Prostate gland (tissue), 2 donors: Measurements from ENCODE around the gene ACTR5. TPM values are rescaled to one million over a fixed set of nuclear protein-coding genes. Genes with fewer than 3 reads are reported as not detected.
"Not testable (repeated sequence)": the region's sequence is repeated elsewhere in the genome, so short reads cannot be mapped to it uniquely, and the experiment has no call there.

ENCODE experiments used
- DNase-seq: peaks from one replicate; pipeline ENCODE4 v3.0.0-alpha.2; 2019; ENCODE audit warnings: low spot score
- H3K27ac ChIP-seq, 2 donors: fragments of 200-600 bp; sonication (generic); 2 replicates each; pipeline ENCODE4 v1.5.1; 2017 to 2019
- H3K27me3 ChIP-seq: fragments of 200-600 bp; sonication (generic); replicated peaks from 2 replicates; pipeline ENCODE4 v1.5.1; 2019; ENCODE audit not compliant: insufficient read depth
- H3K36me3 ChIP-seq, 2 donors: fragments of 200-600 bp; sonication (generic); 1 replicate in 1 of 2; 2 replicates in 1 of 2; pipeline versions ENCODE4 v1.5.1 to v1.8.1; 2017 to 2019
- H3K4me1 ChIP-seq: fragments of 200-600 bp; sonication (generic); replicated peaks from 2 replicates; pipeline ENCODE4 v1.5.1; 2019
- H3K4me3 ChIP-seq, 2 donors: fragments of 200-600 bp; sonication (generic); 2 replicates each; pipeline ENCODE4 v1.5.1; 2017 to 2019
- H3K9me3 ChIP-seq: fragments of 200-600 bp; sonication (generic); 2 replicates; pipeline ENCODE4 v1.5.1; 2017
- CTCF ChIP-seq, 4 experiments: fragments of 200-600 bp in 2 of 4; fragments of 450-650 bp in 2 of 4; sonication (generic) in 2 of 4; IDR thresholded peaks; 1 replicate in 3 of 4; 2 replicates in 1 of 4; pipeline ENCODE4 v1.5.1; 2016 to 2019; ENCODE audit warnings: antibody characterized with exemption in 4 of 4, mild to moderate bottlenecking in 2 of 4, moderate library complexity in 2 of 4
- POLR2A ChIP-seq: fragments of 450-650 bp; IDR thresholded peaks from one replicate; pipeline ENCODE4 v1.6.1; 2016; ENCODE audit warnings: antibody characterized with exemption, mild to moderate bottlenecking
- POLR2AphosphoS5 ChIP-seq: sonication (generic); formaldehyde crosslinking; IDR thresholded peaks from one replicate; pipeline ENCODE4 v1.6.1; 2017; ENCODE audit warnings: antibody characterized with exemption
- WGBS: methylation state at CpG from one replicate; pipeline ENCODE4 v1.1.5; 2018; 5-methylcytosine and 5-hydroxymethylcytosine counted together
- intact Hi-C: fragments of 100-400 bp; cut with DNase I; formaldehyde crosslinking; loops from one replicate; pipeline ENCODE4 v1.14.2; 2022
- small RNA-seq, 2 donors: library from RNA; depleted of rRNA; stranded (forward); fragments of <200 nt; gene quantifications; one replicate each; pipeline ENCODE3, GENCODE V24; 2016
- total RNA-seq, 2 donors: library from RNA; depleted of rRNA; stranded (reverse); fragments of >200 nt; gene quantifications; one replicate each; pipeline ENCODE4 v1.1.0, GENCODE V29; 2016

The ACTR5 gene
- total RNA-seq, 2 donors from 2014 or later: 6.4 to 18.1 TPM

DNA sequence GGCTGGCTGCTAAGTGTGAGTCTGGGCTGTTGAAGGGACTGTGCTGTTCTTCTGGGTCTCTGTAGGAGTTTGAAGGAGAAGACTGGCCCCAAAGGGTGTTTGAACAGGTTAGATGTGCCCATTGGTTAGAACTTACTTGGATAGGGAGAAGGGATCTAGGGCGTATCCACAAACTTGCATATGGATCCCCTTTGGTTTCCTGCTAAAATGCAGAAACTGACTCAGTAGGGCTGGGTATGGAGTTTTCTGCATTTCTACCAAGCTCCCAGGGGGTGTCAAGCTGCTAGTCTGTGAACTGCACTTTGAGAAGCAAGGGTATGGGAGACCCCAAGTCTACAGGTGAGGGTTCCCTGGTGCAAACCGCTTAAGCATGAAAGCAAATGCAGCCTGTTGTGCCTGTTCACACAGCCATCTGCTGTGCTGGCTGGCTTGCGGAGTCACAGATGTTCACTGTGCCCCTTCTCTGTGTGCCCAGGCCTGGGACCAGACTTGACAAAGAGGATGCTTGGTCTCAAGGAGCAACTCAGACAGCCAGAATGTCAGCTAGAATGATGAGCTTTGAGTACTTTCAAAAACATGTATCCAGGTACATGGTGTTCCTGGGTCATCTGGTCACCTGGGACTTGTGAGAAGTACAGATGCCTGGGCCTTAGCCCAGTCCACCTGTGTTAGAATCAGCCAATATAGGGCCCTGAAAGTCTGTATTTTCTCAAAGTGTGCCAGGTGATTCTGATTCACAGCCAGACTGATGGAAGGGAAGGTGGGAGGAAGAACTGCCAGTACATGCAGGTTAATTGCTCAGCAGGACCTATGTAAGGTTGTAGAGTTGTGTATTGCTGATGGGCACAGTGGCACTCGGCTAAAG is 64.7 kb downstream of the ACTR5 start:
- Histone ChIP-seq H3K4me1 (no peaks in the 10 kb centered on the region), H3K27ac (no peak overlapping the region), H3K4me3 (no peak overlapping the region), H3K9me3 (no peaks in the 10 kb centered on the region), H3K36me3 (no peaks in the 10 kb centered on the region), H3K27me3 (peaks cover 2% of the 10 kb centered on the region)
- TF ChIP-seq POLR2A (no peak), CTCF (IDR thresholded peaks at IDR 0.05) (no peak), POLR2AphosphoS5 (no peak)
- intact Hi-C loops: no loop called here
- 86% methylated on average over 4 of the region's 4 CpGs for WGBS
- DNase-seq: no peak

DNA sequence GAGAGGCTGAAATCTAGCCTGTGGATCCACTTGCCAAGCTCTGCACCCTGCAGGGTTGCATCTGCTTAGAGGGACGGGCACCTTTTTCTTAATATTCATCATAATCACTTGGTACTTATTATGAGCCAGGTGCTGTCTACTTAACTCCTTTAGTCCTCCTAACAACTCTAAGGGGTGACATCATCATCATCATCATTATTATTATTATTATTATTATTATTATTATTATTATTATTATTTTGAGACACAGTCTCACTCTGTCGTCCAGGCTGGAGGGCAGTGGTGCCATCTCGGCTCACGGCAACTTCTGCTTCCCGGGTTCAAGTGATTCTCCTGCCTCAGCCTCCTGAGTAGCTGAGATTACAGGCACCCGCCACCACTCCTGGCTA is 65.3 kb downstream of the ACTR5 start:
- intact Hi-C loops, H3K4me1 ChIP-seq, H3K9me3 ChIP-seq, H3K4me3 ChIP-seq, DNase-seq, H3K27me3 ChIP-seq, H3K36me3 ChIP-seq, H3K27ac ChIP-seq: not testable (repeated sequence)
- 96% methylated on average over 6 of the region's 6 CpGs for WGBS

- TF ChIP-seq POLR2A: no peak
- TF ChIP-seq CTCF (IDR thresholded peaks at IDR 0.05): no peak
- no peak for TF ChIP-seq POLR2AphosphoS5
- no peak overlapping the region for H3K27ac ChIP-seq
- H3K27me3 ChIP-seq: peaks cover 2% of the 10 kb centered on the region
- H3K9me3 ChIP-seq: no peaks in the 10 kb centered on the region
- no peak overlapping the region for H3K4me3 ChIP-seq
- no peaks in the 10 kb centered on the region for H3K4me1 ChIP-seq
- no peak for DNase-seq
- H3K36me3 ChIP-seq: no peaks in the 10 kb centered on the region
- intact Hi-C loops: no loop called here
These were observed 67.2 kb downstream of the ACTR5 start for GRCh38 chr20:38815446-38815845.

- WGBS: 76% methylated on average over 9 of the region's 9 CpGs
- H3K36me3 ChIP-seq: no peaks in the 10 kb centered on the region
- intact Hi-C loops: no loop called here
- H3K9me3 ChIP-seq: no peaks in the 10 kb centered on the region
- no peak for DNase-seq
- no peaks in the 10 kb centered on the region for H3K4me1 ChIP-seq
- peaks cover 2% of the 10 kb centered on the region for H3K27me3 ChIP-seq
- TF ChIP-seq POLR2A (no peak), CTCF (IDR thresholded peaks at IDR 0.05) (no peak), POLR2AphosphoS5 (no peak)
- no peak overlapping the region for H3K4me3 ChIP-seq
- no peak overlapping the region for H3K27ac ChIP-seq
These were observed 70.1 kb downstream of the ACTR5 start for GRCh38 chr20:38818113-38819065.

Small RNA genes within 50 kb of the gene (small RNA-seq; reads per million reads assigned to genes)
- 0 reads per million in 2 donors for gene RF00017

Other genes starting within 250 kb of the ACTR5 start
- not detected for gene ADIG, start 167.3 kb upstream of the ACTR5 start, total RNA-seq
- gene ARHGAP40, start 146.7 kb upstream of the ACTR5 start, total RNA-seq: 1 to 10 TPM in 1 of 2 donors, under 1 TPM in 1; 0.85 to 4.5 TPM
- gene SLC32A1, start 24.0 kb upstream of the ACTR5 start, total RNA-seq: not detected
- 1 to 10 TPM; 1.3 to 1.9 TPM for gene PPP1R16B, start 57.2 kb downstream of the ACTR5 start, total RNA-seq
- gene FAM83D, start 178.0 kb downstream of the ACTR5 start, total RNA-seq: 10 to 100 TPM; 10.2 to 12.6 TPM
- gene DHX35, start 213.9 kb downstream of the ACTR5 start, total RNA-seq: 10 to 100 TPM; 12.8 to 15.6 TPM